HG02763 (cell line): Measurements from ENCODE around the gene AFF3.

Source experiments
- ATAC-seq: cut with Tn5 transposase; IDR thresholded peaks from one replicate; pipeline ENCODE4 v1.9.1; 2021; ENCODE audit warnings: mild to moderate bottlenecking, moderate library complexity; ENCODE audit not compliant: unreplicated experiment

Gene AFF3

DNA sequence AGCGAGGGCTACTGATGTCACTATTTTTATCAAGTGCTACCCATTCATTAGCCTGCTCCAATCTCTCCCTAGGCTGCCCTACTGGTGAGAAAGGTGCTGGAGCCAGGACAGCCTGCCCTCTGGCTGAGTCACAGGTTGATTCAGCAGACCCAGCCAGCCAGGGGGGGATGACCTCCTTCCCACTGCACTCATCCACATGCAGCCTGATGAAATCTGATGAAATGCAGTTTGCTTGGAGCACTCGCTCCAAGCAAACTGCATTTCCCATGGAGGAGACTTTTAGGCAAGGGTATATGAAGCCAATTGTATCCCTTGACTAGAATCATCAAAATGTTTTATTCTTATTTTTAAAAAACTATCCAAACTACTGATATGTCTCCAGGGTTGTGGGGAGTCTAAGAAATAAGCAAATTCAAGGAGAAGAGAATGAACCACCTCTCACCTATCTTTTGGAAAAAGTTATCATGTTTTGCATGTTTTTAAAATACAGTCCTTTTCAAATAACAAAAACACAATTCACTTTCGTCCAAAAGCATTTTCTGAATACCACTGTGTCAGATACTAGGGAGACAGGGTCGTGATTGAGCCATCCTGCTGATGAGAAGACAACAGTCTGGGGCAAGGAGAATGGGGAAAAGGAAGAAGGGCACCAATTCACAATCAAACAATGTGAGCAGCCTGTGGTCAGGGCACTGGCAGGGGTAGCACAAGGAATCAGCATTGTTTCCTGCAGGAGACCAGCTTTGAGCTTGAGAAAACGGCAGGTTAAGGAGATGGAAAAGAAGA is 128.3 kb downstream of the AFF3 start:
- ATAC-seq, result no peak

GRCh38 chr2:100012561-100012960 is 129.8 kb downstream of the AFF3 start:
- no peak for ATAC-seq

DNA sequence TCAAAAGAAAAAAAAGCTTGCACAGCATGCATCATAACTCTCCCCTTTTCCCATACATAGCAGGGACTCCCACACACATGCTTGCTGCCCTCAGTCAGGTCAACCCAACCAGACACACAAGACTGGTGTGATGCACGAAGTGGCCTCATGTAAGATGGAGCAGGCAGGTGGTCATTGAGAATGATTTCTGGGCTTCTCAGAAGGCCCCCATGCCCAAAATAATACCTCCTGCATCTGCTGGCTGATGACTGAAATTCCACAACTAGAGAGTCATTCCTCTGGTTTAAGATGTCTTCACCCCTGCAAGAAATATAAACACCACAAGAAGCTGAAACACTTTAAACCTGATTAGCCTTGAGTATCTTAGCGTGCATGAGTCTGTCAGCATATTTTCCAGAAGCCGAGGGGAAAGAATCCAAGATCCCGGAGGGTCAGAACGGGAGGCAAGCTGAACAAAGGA is 131.1 kb downstream of the AFF3 start:
- ATAC-seq, result no peak

DNA sequence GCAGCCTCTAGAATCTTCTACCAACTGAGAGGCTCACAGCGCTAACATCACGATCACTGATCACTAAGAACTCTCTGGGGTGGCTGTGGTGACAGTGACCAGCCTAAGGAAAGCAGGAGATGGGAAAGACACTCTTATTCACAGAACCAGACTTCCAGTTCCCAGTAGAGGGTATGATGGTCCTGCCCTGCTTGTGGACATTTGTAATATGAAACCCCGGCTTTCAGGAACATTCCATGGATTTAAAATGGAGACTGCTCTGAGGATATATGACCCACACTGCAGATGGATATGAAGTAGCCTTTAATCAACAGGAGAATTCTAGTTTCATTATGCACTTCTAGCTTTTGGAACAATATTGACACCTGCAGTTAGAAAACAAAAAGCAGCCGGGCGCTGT is 131.8 kb downstream of the AFF3 start:
- ATAC-seq, result no peak

DNA sequence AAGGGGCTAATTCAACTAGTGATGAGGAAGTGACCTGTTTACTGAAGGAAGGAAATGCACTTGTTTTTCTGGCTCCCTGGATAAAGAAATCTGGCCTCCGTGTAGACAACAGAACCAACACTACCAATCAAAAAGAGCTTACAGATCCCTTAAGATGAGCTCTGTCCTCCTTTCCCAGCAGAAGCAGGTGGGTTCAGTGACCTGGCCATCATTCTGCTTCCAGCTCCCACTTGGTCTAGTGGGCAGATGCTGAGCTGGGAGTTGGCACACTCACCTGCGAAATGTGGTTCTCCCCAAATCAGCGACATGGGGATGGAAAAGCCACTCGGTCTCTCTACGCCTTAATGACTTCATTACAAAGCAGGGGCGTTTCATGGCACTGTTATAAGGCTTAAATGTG is 132.6 kb downstream of the AFF3 start:
- no peak for ATAC-seq

DNA sequence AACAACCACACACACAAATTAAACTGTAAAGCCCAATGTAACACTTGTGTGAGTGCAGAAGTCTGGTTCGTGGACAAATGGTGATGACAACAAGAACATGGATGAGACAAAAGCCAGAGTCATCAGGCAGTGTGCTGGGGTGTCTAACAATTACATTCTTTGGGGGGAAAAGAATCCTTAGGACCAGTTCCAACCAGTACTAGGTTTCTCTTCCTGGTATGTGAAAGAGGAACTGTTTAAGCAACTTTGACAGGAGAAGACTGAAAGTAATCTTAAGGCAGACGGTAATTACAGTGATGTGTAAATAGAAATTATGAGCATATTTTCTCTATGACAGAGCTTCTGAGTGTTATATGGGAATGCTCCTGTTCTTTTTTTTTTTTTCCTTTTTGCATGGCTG is 133.4 kb downstream of the AFF3 start:
- no peak for ATAC-seq

GRCh38 chr2:100006516-100006915 is 135.9 kb downstream of the AFF3 start:
- no peak for ATAC-seq

GRCh38 chr2:100004959-100005387 is 137.4 kb downstream of the AFF3 start:
- no peak for ATAC-seq

GRCh38 chr2:100004348-100004884 is 138.0 kb downstream of the AFF3 start:
- ATAC-seq, result no peak

- no peak for ATAC-seq
Observed at GRCh38 chr2:100002059-100002458, 140.3 kb downstream of the AFF3 start.

DNA sequence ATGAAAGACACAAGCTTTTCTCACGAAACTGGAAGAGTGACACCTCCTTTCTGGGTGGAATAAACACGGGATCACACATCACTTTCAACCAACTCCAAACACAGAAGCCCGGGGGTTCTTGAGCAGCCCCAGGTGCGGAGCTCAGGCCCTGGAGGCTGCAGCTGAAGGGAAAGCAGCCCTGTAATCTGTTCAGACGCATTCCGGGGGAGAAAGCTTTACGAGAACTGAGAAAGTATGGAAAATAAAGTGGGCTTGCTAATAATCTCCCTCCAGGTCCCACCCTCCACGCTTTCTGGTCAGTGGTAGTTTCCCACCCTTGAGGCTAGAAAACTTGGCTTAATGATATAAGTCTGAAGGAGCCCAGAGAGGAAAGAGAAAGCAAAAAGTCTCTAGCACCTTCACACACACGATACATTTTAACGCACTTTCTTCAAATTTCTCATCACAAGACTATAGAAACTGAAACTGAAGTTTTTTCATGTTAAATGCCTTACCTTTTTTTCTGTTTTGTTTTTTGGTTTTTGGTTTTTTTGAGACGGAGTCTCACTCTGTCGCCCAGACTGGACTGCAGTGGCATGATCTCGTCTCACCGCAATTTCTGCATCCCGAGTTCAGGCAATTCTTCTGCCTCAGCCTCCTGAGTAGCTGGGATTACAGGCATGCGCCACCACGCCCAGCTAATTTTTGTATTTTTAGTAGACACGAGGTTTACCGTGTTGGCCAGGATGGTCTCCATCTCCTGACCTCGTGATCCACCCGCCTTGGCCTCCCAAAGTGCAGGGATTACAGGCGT is 141.3 kb downstream of the AFF3 start:
- ATAC-seq, result no peak

- ATAC-seq, result no peak
Observed at GRCh38 chr2:99998651-99999320, 143.6 kb downstream of the AFF3 start.

GRCh38 chr2:99989905-99990304 is 152.5 kb downstream of the AFF3 start:
- ATAC-seq, result no peak

GRCh38 chr2:99988599-99988998 is 153.8 kb downstream of the AFF3 start:
- no peak for ATAC-seq

DNA sequence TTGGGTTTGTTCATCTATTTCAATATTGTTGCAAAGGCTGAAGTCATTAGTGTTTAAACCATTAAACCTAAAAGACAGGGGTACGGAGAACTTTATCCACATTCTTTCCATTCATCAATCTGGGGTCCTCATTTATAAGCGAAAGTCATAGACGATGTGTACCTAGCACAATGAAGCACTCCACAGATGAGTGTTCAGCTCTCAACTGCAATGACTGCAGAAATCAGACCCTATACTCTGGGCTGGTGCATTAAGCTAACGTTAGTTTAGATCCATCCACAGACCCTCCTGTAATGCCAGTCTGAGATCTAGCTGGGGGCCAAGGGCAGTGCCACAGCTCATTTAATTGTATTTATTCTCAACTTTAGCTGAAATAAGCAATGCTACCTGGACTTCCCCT is 155.2 kb downstream of the AFF3 start:
- no peak for ATAC-seq

GRCh38 chr2:99984799-99985515 is 157.4 kb downstream of the AFF3 start:
- ATAC-seq, result no peak

DNA sequence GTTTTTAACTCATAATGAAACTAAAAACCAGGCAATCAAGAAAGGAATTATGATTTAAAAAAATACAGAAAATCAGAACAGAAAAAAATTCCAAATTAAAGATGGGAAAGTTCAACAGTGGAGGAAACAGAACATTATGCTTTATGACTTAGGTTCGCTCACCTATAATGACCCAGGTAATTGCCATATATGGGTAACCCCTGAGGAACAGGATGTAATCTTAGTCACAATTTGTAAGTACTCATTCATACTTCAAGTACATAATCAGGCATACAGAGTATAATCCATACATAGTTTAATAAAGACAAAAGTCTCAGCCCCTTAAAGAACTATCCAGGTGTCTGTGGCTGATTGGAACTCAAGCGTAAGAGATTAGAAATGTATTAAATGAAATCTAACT is 159.6 kb downstream of the AFF3 start:
- no peak for ATAC-seq

- no peak for ATAC-seq
Observed at GRCh38 chr2:99981840-99982239, 160.6 kb downstream of the AFF3 start.

GRCh38 chr2:99980176-99980575 is 162.2 kb downstream of the AFF3 start:
- ATAC-seq, result no peak

- no peak for ATAC-seq
Observed at GRCh38 chr2:99977966-99978365, 164.4 kb downstream of the AFF3 start.

DNA sequence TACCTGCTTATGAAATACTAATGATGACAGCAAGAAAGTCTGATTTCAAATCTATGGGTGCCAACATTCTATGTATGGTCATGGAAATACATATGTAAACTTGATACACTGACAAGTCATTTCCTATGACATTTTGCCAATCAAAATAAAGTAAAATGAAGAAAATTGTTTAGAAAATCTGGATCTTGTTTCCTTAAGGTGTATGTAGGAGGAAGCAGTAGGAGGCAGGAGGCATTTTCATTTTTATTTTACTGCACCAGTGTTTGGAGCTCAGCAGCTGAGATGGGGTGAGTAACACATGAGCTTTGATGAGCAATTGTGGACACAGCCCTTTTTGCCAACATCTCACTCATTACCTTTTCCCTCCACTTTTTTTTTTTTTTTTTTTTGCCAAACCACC is 167.0 kb downstream of the AFF3 start:
- no peak for ATAC-seq
